Activated naive CD8-positive, alpha-beta T cell treated with anti-CD3 and anti-CD28 coated beads, Interleukin-2, amount 10 ng/mL, durations not matched to agents 7 days and 5 days (primary cell): ENCODE results near the gene TNK2. TPM values are rescaled to one million over a fixed set of nuclear protein-coding genes. Genes with fewer than 3 reads are reported as not detected.

Source experiments
- ATAC-seq: fragments of 150-1000 bp; cut with Tn5 transposase; one replicate; pipeline ENCODE4 v1.10.0; 2021; ENCODE audit warnings: low read depth, moderate library complexity
- POLR2A ChIA-PET: fragments of 350-600 bp; sonication (Branson Sonifier 250); formaldehyde crosslinking; loops from one replicate; lab custom pipeline; 2021; ENCODE audit warnings: antibody characterized with exemption; lab: Charles Lee
- DNase-seq: peaks from one replicate; pipeline ENCODE4 v3.0.0; 2021
- H3K27ac Mint-ChIP-seq: one replicate; pipeline ENCODE4 v1.8.0; 2022; ENCODE audit warnings: mild to moderate bottlenecking, mixed read lengths
- H3K27me3 Mint-ChIP-seq: one replicate; pipeline ENCODE4 v1.8.0; 2022; ENCODE audit warnings: mild to moderate bottlenecking, moderate library complexity, mixed read lengths
- H3K36me3 Mint-ChIP-seq: one replicate; pipeline ENCODE4 v1.8.0; 2021; ENCODE audit warnings: mild to moderate bottlenecking, mixed read lengths
- H3K4me1 Mint-ChIP-seq: one replicate; pipeline ENCODE4 v1.8.0; 2021; ENCODE audit warnings: mixed read lengths
- H3K4me3 Mint-ChIP-seq: one replicate; pipeline ENCODE4 v1.8.0; 2022; ENCODE audit warnings: mild to moderate bottlenecking, moderate library complexity, mixed read lengths
- H3K9me3 Mint-ChIP-seq: one replicate; pipeline ENCODE4 v1.8.0; 2021; ENCODE audit warnings: mixed read lengths
- total RNA-seq, 2 experiments: library from RNA; stranded (reverse); gene quantifications; one replicate each; pipeline ENCODE4 v1.2.3, GENCODE V29; 2021

The TNK2 gene
- total RNA-seq, 2 experiments from 2014 or later: 136 to 166 TPM

DNA sequence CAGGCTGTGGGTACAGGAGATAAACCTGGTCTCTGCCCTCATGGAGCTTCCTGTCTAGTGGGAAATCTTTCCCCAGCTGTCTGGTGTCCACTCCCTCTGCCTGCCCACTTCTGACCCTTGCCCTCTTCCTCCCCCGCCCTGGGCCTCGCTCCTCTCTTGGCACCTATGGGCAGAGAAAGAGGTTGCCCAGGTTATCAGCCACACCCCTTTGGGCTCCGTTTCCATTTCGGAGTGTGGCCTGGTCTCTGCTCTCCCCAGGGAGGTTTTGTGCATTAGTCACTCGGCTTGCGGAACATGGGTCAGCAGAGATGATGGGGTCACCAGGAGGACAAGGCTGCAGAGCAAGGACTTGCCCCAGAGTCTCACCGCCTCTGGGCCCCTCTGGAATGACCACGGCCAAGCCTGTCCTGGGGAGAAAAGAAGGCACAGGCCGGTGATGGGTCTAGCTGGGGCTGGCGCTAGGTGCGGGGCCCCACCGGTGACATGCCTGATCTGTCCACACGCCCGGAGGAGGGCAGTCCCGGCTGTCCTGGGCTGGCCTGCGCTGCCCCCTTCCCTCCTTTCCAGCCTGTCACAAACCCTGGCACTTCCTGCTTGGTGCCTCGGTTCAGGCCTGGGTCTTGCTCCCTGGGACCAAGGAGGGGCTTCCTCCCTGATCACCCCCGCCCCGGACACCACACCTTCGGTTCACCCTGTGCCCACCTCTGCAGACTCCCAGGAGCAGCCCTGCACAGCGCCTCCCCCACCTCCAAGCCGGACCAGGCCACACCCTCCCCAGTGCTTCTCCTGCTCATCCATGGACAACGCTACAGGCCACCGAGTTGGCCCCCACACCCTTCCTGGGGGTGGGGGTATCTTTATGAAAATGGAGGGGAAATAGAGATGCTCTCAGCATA is 61.0 kb downstream of the TNK2 start:
- POLR2A ChIA-PET: no interaction called here
- H3K36me3 Mint-ChIP-seq: no peaks in the 10 kb centered on the region
- DNase-seq (no peak), ATAC-seq (no peak)
- peaks cover 13% of the 10 kb centered on the region for H3K4me1 Mint-ChIP-seq
- H3K9me3 Mint-ChIP-seq: no peaks in the 10 kb centered on the region
- H3K4me3 Mint-ChIP-seq: no peak overlapping the region
- no peak overlapping the region for H3K27ac Mint-ChIP-seq
- H3K27me3 Mint-ChIP-seq: peaks cover 7% of the 10 kb centered on the region

DNA sequence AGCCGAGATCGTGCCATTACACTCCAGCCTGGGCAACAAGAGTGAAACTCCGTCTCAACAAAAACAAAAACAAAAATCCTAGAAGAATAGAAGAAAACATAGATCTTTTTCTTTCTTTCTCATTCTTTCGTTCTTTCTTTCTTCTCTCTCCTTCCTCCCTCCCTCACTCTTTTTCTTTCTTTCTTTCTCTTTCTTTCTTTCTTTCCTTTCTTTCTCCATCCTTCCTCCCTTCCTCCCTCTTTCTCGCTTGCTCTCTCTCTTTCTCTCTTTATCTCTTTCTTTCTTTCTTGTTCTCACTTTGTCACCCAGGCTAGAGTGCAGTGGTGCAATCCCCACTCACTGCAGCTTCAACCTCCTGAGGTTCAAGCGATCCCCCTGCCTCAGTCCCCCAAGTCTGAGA is 62.9 kb downstream of the TNK2 start:
- Mint-ChIP-seq H3K4me1 (peaks cover 7% of the 10 kb centered on the region), H3K27me3 (peaks cover 4% of the 10 kb centered on the region), H3K36me3 (no peaks in the 10 kb centered on the region), H3K9me3 (no peaks in the 10 kb centered on the region), H3K27ac (no peak overlapping the region), H3K4me3 (no peak overlapping the region)
- POLR2A ChIA-PET: no interaction called here
- DNase-seq (no peak), ATAC-seq (no peak)

DNA sequence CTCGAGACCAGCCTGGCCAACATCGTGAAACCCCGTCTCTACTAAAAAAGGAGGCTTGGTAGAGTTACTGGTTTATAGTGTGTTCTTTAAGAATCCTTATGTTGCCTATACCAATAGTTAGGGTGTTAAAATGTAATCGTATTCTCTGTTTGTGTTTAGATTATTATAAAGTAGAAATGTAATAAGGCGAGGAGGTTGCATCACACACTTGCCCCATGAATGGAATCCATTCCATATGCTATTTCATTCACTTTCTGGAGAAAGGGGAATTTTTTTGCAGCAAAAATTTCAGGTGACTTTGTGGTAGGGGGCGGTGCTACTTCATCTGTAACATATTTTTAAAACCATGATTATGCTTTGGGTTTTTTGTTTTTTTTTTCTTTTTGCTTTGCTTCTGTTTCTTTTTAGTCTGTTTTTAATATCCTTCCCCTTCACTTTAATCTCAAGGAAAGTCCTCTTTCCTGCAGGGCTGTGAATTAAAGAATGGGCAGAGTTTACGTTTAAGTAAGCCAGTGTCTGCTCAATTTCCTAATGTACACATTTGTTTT is 63.6 kb downstream of the TNK2 start:
- POLR2A ChIA-PET: no interaction called here
- H3K27me3 Mint-ChIP-seq: peaks cover 4% of the 10 kb centered on the region
- no peaks in the 10 kb centered on the region for H3K36me3 Mint-ChIP-seq
- ATAC-seq (no peak), DNase-seq (no peak)
- peaks cover 7% of the 10 kb centered on the region for H3K4me1 Mint-ChIP-seq
- H3K27ac Mint-ChIP-seq: no peak overlapping the region
- H3K9me3 Mint-ChIP-seq: no peaks in the 10 kb centered on the region
- H3K4me3 Mint-ChIP-seq: no peak overlapping the region

DNA sequence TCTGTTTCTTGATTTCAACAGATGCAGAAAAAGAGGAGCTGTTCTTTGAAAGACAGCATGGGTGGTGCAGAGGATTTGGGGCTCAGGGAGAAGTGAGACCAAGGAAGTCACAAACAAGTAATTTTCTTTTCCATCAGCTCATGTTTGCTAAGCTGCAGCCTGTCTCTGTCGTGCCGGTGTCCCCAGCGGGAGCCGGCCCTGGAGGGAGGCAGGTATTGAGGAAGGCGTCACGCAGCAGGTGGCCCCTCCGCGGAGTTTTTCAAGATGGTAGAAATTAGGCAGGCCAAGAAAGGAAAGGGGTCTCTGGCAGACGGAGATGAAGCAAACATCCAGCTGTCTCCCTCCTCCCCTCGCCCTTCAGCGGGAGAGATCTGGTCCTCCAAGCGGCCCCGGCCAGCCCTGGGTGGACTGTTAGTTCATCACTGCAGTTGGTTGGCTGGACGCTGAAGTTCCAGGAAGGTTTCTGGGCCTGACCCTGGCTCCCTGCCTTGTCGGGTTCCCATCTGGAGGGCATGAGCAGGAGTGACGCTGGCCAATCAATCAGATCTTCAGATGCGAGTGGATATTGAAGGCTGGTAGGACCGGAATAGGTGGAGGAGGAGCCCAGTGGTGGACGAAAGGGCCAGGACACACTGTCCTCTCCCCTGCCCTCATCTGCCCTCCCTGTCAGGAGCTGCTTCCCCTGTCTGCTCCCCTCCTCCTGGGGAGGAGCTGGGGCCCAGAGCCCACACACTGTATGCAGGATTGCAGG is 68.9 kb downstream of the TNK2 start:
- H3K27ac Mint-ChIP-seq: no peak overlapping the region
- DNase-seq (no peak), ATAC-seq (no peak)
- peaks cover 8% of the 10 kb centered on the region for H3K27me3 Mint-ChIP-seq
- H3K4me1 Mint-ChIP-seq: no peaks in the 10 kb centered on the region
- H3K36me3 Mint-ChIP-seq: no peaks in the 10 kb centered on the region
- POLR2A ChIA-PET: no interaction called here
- H3K4me3 Mint-ChIP-seq: no peak overlapping the region
- H3K9me3 Mint-ChIP-seq: no peaks in the 10 kb centered on the region

DNA sequence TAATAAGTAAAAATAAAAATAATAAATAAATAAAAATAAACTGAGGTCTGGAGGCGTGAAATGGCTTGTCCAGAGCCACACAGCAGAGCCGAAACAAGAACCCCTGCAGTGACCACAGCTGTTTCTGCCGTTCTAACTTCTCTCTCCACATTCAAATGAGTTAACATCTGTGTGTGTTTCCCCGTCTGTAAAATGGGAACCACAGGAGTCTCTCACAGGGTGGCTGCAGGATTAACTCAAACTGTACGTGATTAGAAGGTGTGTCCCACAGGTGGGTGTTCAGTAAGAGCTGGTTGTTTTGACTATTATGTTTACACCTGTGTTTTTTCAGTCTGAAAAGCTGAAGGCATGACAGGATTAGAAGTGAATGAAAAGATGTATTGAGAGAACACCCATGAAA is 69.6 kb downstream of the TNK2 start:
- Mint-ChIP-seq H3K27ac (no peak overlapping the region), H3K36me3 (no peaks in the 10 kb centered on the region), H3K27me3 (peaks cover 6% of the 10 kb centered on the region), H3K9me3 (no peaks in the 10 kb centered on the region), H3K4me3 (no peak overlapping the region), H3K4me1 (no peaks in the 10 kb centered on the region)
- POLR2A ChIA-PET: no interaction called here
- ATAC-seq (no peak), DNase-seq (no peak)

DNA sequence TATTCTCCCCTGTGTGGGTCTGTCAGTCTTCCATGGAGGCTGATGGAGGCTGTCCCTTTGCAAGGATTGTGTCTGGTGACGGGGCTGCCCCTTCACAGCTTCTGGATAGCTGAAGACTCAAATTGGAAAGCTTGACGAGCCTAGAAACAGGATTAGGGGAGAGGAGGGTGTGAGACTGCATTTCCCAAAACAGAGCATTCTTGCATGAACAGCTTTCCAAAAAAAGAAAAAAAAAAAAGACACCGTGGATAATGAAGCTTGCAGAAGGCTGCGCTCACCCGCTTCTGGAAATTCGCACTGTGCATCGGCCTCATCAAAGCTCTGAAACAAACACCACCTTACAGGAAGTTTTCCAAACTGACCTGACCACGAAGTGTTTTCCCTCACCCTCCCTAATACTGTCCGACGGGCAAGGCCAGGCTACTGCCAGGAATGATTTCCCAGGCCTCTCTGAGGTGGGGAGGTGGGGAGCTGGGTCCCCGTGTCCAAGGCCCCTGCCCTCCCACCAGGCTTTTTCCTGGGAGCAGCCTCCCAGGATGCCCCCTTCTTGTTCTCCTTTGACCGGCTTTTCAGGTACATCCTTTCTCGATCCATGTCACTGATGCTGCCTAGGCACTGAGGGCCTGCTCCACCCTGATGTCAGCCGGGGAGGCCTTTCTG is 71.7 kb downstream of the TNK2 start:
- POLR2A ChIA-PET: no interaction called here
- peaks cover 6% of the 10 kb centered on the region for H3K27me3 Mint-ChIP-seq
- no peaks in the 10 kb centered on the region for H3K9me3 Mint-ChIP-seq

DNA sequence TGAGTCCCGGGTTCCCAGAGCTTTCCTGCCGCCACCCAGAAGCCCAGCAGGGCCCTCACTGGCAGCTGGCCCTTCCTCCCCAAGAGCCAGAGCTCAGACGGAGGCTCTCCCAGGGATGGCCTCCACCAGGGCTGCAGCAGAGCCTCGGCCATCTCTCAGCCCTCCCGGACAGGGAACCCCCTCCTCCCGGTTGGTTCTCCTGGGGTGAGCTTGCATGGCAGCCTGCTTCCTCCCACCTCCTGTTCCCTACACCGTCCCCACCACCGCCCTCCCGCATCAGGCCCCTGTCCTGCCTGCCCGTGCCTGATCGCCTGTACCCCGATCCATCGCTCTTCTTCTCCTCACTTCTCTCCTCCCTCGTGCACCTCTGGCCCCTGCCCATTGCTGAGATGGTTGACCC is 72.6 kb downstream of the TNK2 start:
- Mint-ChIP-seq H3K36me3 (no peaks in the 10 kb centered on the region), H3K4me3 (no peak overlapping the region), H3K4me1 (no peaks in the 10 kb centered on the region), H3K9me3 (no peaks in the 10 kb centered on the region), H3K27me3 (peaks cover 6% of the 10 kb centered on the region), H3K27ac (no peak overlapping the region)
- ATAC-seq (no peak), DNase-seq (no peak)
- POLR2A ChIA-PET: no interaction called here

More for the DNA sequence above, 71.7 kb downstream of the TNK2 start:
- Mint-ChIP-seq H3K36me3 (no peaks in the 10 kb centered on the region), H3K27ac (no peak overlapping the region), H3K4me1 (no peaks in the 10 kb centered on the region), H3K4me3 (no peak overlapping the region)
- no peak for DNase-seq
- ATAC-seq: no peak

DNA sequence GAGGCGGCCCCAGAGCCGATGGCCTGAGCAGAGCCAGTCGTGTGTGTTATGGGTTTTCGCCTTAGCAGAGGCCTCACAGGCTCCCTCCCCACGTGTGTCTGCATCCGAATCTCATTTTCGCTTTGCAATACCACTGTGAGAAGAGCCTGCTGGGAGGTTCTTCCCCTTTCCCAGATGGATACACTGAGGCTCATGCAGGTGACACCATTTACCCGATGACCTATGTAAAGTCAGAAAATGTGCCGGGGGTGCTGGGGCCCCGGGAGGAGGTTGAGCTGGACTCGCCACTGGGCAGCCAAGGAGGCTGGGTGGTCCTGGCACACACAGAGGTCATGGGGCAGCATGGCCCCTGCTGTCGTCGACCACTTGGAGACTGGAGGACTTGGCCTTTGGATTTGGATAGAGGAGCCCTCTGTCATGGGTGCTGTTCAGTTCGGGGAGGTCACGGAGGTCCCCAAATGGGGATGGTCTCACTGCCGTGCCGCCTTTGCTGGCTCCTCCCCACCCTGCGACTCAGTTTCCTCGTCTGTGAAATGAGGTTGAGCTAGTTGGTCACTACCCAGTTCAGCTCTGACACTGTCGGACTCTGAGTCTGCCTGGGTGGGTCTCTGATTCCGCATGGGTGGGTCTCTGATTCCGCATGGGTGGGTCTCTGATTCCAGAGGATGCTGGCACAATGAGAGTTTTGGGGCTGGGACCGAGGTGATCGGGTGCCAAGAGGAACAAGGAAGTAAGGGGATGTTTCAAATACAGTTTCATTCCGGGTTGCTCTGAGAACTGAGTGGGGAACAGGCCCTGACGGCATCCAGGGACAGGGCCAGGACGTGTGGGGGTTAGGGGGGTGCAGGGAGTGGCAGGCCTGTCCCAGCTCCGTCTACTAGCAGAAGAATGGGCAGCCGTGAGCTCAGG is 73.4 kb downstream of the TNK2 start:
- H3K27ac Mint-ChIP-seq: no peak overlapping the region
- H3K27me3 Mint-ChIP-seq: peaks cover 6% of the 10 kb centered on the region
- POLR2A ChIA-PET: no interaction called here

DNA sequence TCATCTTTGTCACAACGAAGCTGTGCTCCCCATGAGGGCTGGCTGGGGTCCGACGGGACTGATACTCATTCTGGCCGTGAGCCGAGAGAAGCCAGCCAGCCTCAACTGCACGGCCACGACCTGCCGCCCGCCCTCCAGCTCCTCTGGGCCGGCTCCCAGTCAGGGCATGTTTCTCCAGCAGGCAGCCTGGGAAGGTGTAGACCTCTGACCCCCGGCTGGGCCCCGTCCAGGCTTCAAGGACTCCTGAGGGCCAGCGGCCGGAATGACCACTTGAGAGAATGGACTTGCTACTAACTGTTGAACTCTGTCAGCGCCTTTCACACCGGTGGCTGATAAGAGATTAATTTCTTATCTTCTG is 78.5 kb downstream of the TNK2 start:
- Mint-ChIP-seq H3K4me3 (no peak overlapping the region), H3K27me3 (no peaks in the 10 kb centered on the region), H3K4me1 (no peaks in the 10 kb centered on the region), H3K9me3 (no peaks in the 10 kb centered on the region), H3K27ac (no peak overlapping the region), H3K36me3 (no peaks in the 10 kb centered on the region)
- no peak for DNase-seq
- no peak for ATAC-seq
- POLR2A ChIA-PET: no interaction called here

More for the DNA sequence above, 73.4 kb downstream of the TNK2 start:
- Mint-ChIP-seq H3K9me3 (no peaks in the 10 kb centered on the region), H3K36me3 (no peaks in the 10 kb centered on the region), H3K4me3 (no peak overlapping the region), H3K4me1 (no peaks in the 10 kb centered on the region)
- no peak for ATAC-seq
- no peak for DNase-seq

DNA sequence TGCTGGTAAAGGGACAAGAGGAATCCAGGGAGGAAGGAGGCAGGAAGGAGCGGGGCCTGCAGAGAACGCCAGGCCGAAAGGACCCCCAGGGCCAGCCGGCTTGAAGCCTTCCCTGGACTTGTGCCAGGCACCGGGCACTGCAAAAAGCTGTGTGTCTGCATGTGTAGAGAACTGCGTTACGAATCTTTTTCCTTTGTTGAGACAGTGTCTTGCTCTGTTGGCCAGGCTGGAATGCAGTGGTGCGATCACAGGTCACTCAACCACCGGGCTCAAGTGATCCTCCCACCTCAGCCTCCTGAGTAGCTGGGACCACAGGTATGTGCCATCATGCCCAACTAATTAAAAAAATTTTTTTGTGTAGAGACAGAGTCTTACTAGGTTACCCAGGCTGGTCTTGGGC is 79.6 kb downstream of the TNK2 start:
- H3K9me3 Mint-ChIP-seq: no peaks in the 10 kb centered on the region
- POLR2A ChIA-PET: no interaction called here
- no peaks in the 10 kb centered on the region for H3K4me1 Mint-ChIP-seq

DNA sequence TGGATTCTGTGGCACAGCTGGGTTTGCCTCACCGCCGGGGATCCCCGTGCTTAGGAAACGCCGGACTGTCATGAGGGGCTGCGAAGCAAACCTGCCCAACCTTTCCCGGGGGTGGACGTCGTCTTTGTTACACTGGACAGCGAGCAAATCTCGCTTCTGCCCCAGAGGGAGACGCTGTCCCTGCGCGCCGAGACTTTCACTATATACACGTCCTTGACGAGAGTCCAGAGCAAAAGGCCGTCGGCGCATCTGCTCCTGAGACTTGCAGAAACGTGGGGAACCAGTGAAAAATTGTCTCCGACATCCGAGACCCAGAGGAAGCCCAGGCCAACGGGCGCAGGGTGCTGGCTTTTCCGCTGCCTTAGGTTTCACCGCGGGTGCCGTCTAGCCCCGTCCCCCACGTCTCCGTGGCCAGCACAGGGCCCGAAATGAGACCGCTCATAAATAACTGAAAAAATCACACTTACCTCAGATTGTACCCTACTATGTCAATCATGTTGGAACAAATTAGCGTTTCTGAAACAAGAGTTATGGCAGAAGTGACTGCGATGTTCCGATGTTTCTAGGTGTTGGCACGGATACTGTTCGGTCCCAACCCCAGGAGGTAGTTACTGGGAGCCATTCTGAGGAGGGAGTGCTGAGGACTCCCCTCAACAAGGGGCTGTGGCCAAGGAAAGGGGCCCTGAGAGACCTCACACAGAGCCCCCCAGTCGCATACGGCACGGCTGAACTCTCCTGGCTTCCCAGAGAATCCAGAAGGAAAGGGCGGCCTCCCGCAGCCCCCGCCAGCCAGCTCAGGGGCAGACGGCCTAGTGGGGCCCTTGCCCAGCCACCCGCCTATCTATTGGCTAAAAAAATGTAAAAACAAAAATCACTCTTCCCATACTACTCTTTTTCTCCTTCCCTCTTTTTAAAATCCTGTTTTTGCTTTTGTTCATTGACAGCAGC is 82.2 kb downstream of the TNK2 start:
- Mint-ChIP-seq H3K36me3 (no peaks in the 10 kb centered on the region), H3K27me3 (peaks cover 10% of the 10 kb centered on the region), H3K27ac (no peak overlapping the region), H3K9me3 (no peaks in the 10 kb centered on the region), H3K4me3 (no peak overlapping the region), H3K4me1 (no peaks in the 10 kb centered on the region)
- no peak for DNase-seq
- POLR2A ChIA-PET: no interaction called here
- no peak for ATAC-seq

More for the DNA sequence above, 79.6 kb downstream of the TNK2 start:
- ATAC-seq (no peak), DNase-seq (no peak)
- Mint-ChIP-seq H3K27ac (no peak overlapping the region), H3K4me3 (no peak overlapping the region), H3K36me3 (no peaks in the 10 kb centered on the region), H3K27me3 (peaks cover under 1% of the 10 kb centered on the region)

DNA sequence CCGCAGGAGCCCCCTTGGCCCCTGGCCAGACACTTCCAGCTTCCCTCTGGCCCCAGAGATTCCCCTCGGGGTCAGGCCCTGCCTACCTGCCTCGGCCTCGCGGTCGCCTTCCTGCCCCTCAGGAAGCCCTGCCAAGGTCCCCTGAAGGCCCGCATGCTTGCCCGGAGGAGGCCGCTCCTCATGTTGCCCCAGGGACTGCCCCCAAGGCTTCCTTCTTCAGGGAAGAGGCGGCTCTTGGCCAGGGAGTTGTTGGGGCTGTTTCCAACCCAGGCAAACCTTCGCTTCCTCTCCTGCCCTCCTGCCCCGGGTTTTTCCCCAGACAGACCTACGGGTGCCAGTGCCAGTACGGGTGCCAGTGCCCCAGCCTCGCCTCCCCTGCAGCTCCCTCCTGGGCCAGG is 83.2 kb downstream of the TNK2 start:
- ATAC-seq: no peak
- POLR2A ChIA-PET: no interaction called here
- Mint-ChIP-seq H3K4me3 (no peak overlapping the region), H3K9me3 (no peaks in the 10 kb centered on the region), H3K27me3 (peaks cover 10% of the 10 kb centered on the region), H3K4me1 (no peaks in the 10 kb centered on the region), H3K36me3 (no peaks in the 10 kb centered on the region), H3K27ac (no peak overlapping the region)
- DNase-seq: no peak
